ENCODE measurements around the gene MLF2. TPM values are rescaled to one million over a fixed set of nuclear protein-coding genes. Genes with fewer than 3 reads are reported as not detected.
"Not testable (repeated sequence)": the region's sequence is repeated elsewhere in the genome, so short reads cannot be mapped to it uniquely, and the experiment has no call there.

MLF2 gene
- total RNA-seq, 1 donor from 2014 or later: 222 TPM

DNA sequence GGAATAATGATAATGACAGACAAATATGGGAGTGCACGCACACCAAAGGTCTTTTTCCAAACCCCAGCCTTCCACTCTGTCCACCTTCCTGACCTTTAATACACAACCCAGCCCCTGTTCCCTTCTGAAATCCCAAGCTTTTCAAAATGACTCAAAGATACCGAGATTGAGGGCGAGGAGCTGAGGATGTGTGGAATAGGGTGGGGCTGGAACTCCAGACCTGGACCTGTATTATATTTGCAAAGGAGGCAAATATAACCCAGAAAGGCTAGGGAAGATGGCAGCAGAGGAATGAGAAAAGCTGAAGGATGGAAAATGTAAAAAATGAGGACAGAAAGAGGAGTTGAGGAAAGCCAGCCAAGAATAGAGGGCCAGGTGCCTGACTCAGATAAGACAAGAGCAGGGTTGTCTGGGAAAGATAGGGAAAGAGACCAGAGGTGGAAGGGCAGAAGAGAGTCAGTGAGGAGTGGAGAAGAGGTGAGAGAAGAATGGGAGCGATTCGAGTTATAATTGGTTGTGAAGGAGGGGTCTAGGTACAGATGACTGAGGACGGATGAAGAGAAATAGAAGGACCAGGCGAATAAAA lies 12.2 kb upstream of the MLF2 start:
- DNase-seq (ENCODE audit: low read depth): no peak

- peak; percentile 99 for DNase-seq (ENCODE audit: low read depth)
These were observed 11.3 kb upstream of the MLF2 start for GRCh38 chr12:6764011-6764828.

- no peak for DNase-seq (ENCODE audit: low read depth)
These were observed 10.4 kb upstream of the MLF2 start for GRCh38 chr12:6763380-6763779.

DNA sequence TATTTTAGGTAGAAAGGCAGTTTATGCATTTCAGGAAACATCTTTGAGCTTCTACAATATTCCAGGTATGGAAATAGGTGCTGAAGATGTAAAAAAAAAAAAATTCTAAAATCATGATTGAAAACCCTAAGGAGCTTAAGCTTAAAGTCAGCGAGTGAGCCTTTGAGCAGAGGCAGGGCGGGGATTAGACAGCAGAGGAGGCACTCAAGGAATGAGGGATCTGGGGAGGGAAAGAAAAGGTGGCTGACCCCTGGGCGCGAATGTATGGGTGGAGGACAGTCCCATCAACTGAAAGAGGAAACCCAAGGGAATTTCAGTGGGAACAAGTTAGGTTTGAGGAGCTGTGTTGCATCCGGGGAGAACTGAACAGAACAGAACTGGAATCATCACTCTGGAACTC lies 6.8 kb upstream of the MLF2 start:
- no peak for DNase-seq (ENCODE audit: low read depth)

GRCh38 chr12:6758506-6759095 lies 5.7 kb upstream of the MLF2 start:
- DNase-seq (ENCODE audit: low read depth): no peak

DNA sequence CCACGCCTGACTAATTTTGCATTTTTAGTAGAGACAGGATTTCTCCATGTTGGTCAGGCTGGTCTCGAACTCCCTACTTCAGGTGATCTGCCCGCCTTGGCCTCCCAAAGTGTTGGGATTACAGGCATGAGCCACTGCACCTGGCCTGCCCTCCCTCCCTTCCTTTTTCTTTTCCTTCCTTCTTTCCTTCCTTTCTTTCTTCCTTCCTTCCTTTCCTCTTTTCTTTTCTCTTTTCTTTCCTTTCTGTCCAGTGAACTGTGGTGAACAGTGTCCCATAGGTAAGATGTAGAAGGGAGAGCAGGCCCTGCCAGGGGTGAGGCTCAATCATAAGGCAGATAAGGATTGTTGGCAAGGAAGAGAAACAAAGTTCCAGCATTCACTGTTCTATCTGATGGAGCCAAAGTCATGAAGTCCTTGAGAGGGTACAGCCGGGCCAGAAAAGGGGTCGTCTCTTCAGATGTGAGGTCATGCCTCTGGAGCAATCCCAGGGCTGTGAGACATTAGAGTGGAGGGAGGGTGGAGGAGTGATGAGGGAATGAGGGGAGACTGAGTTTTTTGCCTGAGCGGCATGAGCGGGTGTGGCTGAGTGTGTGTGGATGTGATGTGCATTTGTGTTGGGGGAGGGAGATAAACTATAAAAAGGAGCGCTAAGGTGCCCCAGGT lies 4.2 kb upstream of the MLF2 start:
- DNase-seq (ENCODE audit: low read depth): no peak

DNA sequence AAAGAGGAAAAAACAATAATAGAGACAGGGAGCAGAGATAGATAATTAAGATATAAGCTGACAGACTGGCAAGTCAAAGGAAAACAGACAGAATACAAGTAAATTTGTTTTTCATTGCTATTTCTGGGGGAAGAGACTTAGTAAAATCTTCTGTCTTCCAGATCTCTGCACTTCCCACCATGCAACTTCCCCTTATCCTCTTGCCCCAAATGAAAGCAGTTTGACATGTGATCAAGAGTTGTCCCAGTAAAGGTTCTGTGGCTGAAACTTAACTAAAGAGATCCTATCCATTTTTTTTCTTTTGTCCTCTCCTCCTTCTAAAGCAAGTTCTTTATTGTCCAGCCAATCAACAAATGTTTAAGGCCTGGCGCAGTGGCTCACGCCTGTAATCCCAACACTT lies 1.5 kb upstream of the MLF2 start:
- no peak for DNase-seq (ENCODE audit: low read depth)

DNA sequence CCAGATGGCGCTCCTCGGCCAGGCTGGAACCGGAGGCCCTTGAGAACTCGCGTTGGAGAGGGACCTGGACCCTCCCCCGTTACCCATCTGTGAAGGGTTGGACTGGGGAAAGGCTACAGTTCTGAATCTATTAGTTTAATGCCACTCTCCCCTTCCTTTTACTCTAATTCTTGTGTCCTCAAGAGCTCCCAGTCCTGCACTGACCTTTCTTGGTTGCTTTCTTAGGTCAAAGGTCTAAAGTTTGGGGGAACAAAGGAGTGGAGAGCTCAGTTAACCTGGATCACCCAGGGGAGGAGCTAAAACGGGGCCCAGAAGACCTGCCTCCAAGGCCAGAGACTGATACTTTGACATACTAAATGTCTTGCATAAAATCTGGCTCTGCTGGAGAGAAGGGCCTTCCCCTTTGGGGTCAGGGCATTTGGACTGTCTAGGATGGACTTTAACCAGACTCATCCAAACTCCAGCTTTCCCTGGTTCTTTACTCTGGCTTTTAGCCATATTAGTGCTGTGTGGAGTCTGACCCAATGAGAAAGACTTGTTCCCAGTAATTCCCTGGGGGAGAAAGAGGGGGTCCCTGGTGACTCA lies 923 bp upstream of the MLF2 start:
- no peak for DNase-seq (ENCODE audit: low read depth)

DNA sequence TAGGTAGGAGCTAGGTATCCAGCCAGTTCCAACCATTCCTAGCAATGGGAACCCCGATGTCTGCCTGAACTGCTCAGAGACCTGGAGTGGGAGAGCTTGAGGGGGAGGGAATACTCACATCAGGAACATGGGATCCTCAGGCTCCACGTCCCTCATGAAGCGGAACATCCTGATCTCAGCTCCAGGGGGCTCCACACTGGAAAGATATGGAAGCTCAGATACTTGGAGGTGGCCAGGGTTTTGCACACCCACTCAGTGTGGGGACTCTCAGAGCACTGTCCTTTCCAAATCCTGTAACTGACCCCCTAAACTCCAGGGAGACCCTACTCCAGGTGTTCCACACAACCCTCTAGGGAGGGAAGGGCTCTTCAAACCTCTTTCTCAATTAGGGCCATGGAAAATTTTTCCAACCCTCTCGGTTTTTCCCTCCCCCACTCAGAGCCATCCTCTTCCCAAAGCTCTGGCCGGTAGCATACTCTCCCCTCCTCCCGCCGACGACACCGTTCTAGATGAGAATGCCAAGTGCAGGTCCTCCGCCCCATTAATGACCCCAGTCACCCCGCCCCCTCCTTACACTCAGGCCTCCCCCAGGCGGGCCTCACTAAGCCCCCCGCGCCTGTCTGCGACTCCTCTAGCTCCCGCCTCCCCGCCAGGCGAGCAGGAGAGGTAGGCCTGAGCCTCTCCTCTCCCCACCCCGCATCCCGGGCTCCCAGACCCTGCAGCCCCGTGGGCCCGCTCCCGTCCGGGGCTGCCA lies 597 bp downstream of the MLF2 start:
- DNase-seq (ENCODE audit: low read depth): no peak

DNA sequence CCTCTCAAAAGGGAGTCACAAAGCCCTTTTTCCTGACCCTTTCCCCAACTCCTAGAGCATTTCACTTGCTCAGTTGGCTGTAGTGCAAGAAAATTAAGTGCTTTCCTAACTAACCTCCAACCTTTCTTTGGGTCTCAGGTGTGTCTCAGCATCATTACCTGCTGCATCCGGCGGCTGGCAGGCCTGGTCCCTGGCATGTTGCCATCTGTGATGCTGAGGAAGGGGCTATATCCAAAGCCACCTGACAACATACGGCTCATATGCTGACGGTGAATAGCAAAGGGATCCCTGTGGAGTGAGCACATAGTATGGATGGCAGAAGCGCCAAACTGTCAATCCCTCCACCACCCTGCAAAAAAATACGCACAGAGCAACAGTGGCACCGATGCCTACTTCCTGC lies 1.2 kb downstream of the MLF2 start:
- DNase-seq (ENCODE audit: low read depth): no peak

- DNase-seq (ENCODE audit: low read depth): no peak
These were observed 2.4 kb downstream of the MLF2 start for GRCh38 chr12:6750506-6750905.

DNA sequence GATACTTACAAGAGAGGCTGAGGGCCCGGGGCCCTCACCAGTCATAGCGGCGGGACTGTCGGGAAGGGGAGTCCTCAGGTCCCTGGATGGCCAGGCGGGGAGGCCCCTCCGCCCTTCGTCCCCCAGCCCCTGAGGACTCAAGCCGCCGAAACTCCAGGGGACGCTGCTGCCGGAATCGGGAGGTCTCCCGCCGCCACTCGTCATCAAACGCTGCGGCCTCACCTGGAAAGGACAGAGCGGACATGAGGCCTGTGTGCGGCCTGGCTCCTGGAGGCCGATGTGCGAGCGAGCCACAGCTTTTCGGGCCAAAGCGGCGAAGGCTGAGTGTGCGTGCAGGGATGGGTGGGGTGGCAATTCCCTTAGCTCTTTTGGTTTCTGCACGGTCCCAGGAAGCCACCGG lies 4.2 kb downstream of the MLF2 start:
- DNase-seq (ENCODE audit: low read depth): no peak

DNA sequence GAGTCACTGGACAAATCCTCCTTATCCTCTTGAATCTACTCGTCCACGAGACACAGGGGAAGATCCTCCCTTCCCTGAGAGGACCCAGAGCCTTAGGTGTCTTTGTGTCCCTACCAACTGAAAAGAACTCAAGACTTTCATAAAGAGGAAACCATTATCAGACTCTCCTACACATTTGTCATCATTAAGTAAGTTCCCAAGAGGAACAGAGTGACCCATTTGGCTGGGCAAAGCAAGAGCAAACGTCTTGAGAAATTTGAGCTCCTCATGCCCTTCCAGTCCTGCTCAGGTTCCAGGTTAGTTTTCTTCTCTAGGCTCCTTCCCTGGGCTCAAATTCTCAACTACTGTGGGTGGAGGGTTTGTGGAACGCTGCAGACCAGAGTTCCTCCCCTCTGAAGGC lies 5.7 kb downstream of the MLF2 start:
- DNase-seq (ENCODE audit: low read depth): no peak

GRCh38 chr12:6745741-6746525 lies 7.0 kb downstream of the MLF2 start:
- no peak for DNase-seq (ENCODE audit: low read depth)

DNA sequence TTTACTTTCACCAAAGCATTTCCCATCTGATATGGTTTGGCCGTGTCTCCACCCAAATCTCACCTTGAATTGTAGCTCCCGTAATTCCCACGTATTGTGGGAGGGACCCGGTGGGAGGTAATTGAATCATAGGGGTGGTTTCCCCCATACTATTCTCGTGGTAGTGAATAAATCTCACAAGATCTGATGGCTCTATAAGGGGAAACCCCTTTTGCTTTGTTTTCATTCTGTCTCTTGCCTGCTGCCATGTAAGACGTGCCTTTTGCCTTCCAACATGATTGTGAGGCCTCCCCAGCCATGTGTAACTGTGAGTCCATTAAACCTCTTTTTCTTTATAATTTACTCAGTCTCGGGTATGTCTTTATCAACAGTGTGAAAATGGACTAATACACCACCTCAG lies 9.6 kb downstream of the MLF2 start:
- not testable (repeated sequence) for DNase-seq (ENCODE audit: low read depth)

DNA sequence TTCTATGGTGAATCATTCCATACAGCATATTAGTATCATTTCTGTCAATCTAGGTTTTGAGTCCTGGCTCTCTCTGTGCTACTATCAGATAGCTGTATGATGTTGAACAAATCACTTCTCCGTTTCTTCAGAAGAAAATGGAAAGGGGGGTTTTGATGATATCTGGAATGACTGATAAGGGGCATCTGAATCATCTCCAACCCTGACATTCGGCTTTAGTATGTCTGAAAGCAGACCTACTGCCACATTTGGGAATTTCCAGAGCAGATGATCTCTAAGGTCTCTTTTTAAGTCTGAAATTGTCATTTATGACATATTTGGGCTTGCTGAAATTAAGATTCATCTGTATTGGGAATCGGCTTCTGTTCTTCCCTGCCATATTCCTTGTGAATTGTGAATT lies 10.1 kb downstream of the MLF2 start:
- DNase-seq (ENCODE audit: low read depth): no peak

- not testable (repeated sequence) for DNase-seq (ENCODE audit: low read depth)
These were observed 10.9 kb downstream of the MLF2 start for GRCh38 chr12:6742080-6742479.

GRCh38 chr12:6736754-6737153 lies 16.2 kb downstream of the MLF2 start:
- no peak for DNase-seq (ENCODE audit: low read depth)

- DNase-seq (ENCODE audit: low read depth): peak; percentile 46
These were observed 17.3 kb downstream of the MLF2 start for GRCh38 chr12:6735448-6736191.

All from renal cortical epithelial cell (primary cell).